GM23248 (cell line): ENCODE results near the gene GRIN2C.

Experiments used
- EZH2 ChIP-seq: fragments of 200-600 bp; sonication (generic); IDR thresholded peaks from 2 replicates; pipeline ENCODE4 v1.6.1; 2018; ENCODE audit warnings: antibody characterized with exemption, mild to moderate bottlenecking; ENCODE audit not compliant: insufficient read depth, poor library complexity, severe bottlenecking
- EZH2phosphoT487 ChIP-seq: fragments of 200-600 bp; sonication (generic); IDR thresholded peaks from 2 replicates; pipeline ENCODE4 v1.6.1; 2018; ENCODE audit warnings: antibody characterized with exemption, moderate library complexity, mild to moderate bottlenecking, low read depth; ENCODE audit not compliant: insufficient read depth

- TF ChIP-seq EZH2 (no peak), EZH2phosphoT487 (no peak)
Observed at GRCh38 chr17:74855323-74855722, 4.4 kb downstream of the GRIN2C start.
